Measurements from ENCODE around the gene IZUMO3.
"Not testable (repeated sequence)": the region's sequence is repeated elsewhere in the genome, so short reads cannot be mapped to it uniquely, and the experiment has no call there.

IZUMO3 gene, protein sequence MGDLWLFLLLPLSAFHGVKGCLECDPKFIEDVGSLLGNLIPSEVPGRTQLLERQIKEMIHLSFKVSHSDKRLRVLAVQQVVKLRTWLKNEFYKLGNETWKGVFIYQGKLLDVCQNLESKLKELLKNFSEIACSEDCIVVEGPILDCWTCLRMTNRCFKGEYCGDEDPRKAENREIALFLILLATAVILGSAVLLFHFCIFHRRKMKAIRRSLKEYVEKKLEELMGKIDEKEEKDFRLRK

DNA sequence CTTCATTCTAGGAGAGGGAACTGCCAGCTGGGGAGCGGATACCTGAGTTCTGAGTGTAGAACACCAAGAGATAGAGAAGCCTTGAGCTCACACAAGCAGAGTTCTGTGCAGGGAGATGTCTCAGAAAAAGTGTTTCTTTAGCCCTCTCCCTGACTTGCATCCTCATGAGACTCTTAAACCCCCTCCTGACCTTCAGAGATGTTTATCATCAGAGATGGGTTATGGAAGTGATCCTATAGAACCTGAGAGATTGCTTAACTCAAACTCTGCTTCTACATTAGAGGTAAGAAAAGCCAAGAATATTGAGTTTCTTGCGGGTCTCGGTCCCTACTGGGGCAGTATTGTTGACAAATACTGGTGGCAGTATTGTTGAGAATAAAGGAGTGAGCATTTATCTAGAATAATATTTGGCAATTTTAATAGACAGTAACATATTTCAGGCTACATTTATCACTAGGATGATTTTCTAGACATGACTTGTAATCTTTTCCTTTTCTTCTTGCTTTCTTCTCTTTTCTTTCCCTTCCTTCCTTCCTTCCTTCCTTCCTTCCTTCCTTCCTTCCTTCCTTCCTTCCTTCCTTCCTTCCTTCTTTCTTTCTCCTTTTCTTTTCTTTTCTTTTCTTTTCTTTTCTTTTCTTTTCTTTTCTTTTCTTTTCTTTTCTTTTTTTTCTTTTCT is at the start of gene IZUMO3:
TSS of gene IZUMO3 (minus strand) at position 51 of the 676 bp plus-strand sequence. CDS start 248 bp downstream, outside the sequence.
- no peak for DNase-seq (ENCODE audit: low spot score)
- no peak for TF ChIP-seq CTCF (IDR thresholded peaks at IDR 0.05; ENCODE audit: extremely low read depth, insufficient read depth, missing control alignments)
- in situ Hi-C loops (cut with MboI; ENCODE audit: low pct_unique_long_range_greater_than_20kb, low sequenced_read_pairs, unreplicated experiment), result no loop called here

GRCh38 chr9:24594234-24594850 is 48.6 kb upstream of the IZUMO3 start:
- TF ChIP-seq CTCF (IDR thresholded peaks at IDR 0.05; ENCODE audit: extremely low read depth, insufficient read depth, missing control alignments), result no peak
- in situ Hi-C loops (cut with MboI; ENCODE audit: low pct_unique_long_range_greater_than_20kb, low sequenced_read_pairs, unreplicated experiment), result no loop called here
- DNase-seq (ENCODE audit: low spot score), result no peak

- no peak for DNase-seq (ENCODE audit: low spot score)
- no peak for TF ChIP-seq CTCF (IDR thresholded peaks at IDR 0.05; ENCODE audit: extremely low read depth, insufficient read depth, missing control alignments)
- in situ Hi-C loops (cut with MboI; ENCODE audit: low pct_unique_long_range_greater_than_20kb, low sequenced_read_pairs, unreplicated experiment), result no loop called here
These were observed 44.7 kb upstream of the IZUMO3 start for GRCh38 chr9:24590432-24590831.

- no peak for DNase-seq (ENCODE audit: low spot score)
- TF ChIP-seq CTCF (IDR thresholded peaks at IDR 0.05; ENCODE audit: extremely low read depth, insufficient read depth, missing control alignments), result no peak
- in situ Hi-C loops (cut with MboI; ENCODE audit: low pct_unique_long_range_greater_than_20kb, low sequenced_read_pairs, unreplicated experiment), result no loop called here
These were observed 42.2 kb upstream of the IZUMO3 start for GRCh38 chr9:24587883-24588282.

GRCh38 chr9:24582146-24583126 is 36.7 kb upstream of the IZUMO3 start:
- no peak for DNase-seq (ENCODE audit: low spot score)
- in situ Hi-C loops (cut with MboI; ENCODE audit: low pct_unique_long_range_greater_than_20kb, low sequenced_read_pairs, unreplicated experiment), result no loop called here
- TF ChIP-seq CTCF (IDR thresholded peaks at IDR 0.05; ENCODE audit: extremely low read depth, insufficient read depth, missing control alignments), result no peak

DNA sequence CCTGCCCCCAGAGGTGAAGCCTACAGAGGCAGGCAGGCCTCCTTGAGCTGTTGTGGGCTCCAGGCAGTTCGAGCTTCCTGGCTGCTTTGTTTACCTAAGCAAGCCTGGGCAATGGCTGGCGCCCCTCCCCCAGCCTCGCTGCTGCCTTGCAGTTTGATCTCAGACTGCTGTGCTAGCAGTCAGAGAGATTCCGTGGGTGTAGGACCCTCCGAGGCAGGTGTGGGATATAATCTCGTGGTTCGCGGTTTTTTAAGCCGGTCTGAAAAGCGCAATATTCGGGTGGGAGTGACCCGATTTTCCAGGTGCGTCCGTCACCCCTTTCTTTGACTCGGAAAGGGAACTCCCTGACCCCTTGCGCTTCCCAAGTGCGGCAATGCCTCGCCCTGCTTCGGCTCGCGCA is 34.3 kb upstream of the IZUMO3 start:
- in situ Hi-C loops (cut with MboI; ENCODE audit: low pct_unique_long_range_greater_than_20kb, low sequenced_read_pairs, unreplicated experiment), result not testable (repeated sequence)

More for the DNA sequence above, 34.3 kb upstream of the IZUMO3 start:
- DNase-seq (ENCODE audit: low spot score), result not testable (repeated sequence)
